Stimulated activated naive CD4-positive, alpha-beta T cell (primary cell): ENCODE measurements around the gene TTI1.
A peak's percentile ranks its signal among the peaks of the same experiment; 100 is the strongest.

Experiments
- DNase-seq, 6 experiments: peaks; one replicate each; lab custom pipeline; 2025; lab: John Stamatoyannopoulos, UW

TTI1 gene

DNA sequence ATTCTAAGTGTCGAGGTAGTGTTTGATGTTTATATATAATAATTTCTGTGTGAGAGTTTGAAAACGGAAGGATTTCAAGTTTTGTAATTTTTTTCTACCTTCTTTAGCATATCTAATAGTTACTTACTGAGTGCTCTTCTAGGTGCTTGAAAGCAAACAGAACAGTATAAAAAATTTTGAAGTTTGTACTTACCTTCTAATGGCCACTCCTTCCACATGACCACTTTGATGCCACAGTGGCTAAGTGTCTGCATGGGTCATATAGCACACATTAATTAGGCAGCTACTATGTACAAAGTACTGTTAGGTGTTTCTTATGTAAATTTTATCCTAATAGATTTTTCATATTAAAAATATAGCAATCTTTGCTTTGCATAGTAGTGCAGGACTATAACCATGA is 21.4 kb upstream of the TTI1 start:
- DNase-seq, result no peak

DNA sequence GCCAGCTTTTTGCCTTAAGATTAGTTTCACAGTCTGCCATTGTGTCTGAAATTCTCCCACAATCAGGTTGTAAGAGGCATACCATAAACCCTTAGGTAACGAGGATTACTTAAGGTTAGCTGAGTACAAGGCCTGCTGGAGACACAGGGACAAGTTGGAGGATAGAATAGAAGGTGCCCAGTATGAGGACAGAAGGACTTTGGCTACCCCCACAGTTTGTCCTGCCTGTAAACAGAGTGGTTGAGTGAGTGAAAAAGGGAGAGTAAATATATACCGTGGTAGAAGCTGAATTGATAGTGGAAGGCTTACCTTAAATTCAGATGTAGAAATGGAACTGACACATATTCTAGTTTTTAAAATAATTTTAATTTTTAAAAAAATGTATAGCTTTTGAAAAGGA is 19.6 kb upstream of the TTI1 start:
- DNase-seq, result no peak

DNA sequence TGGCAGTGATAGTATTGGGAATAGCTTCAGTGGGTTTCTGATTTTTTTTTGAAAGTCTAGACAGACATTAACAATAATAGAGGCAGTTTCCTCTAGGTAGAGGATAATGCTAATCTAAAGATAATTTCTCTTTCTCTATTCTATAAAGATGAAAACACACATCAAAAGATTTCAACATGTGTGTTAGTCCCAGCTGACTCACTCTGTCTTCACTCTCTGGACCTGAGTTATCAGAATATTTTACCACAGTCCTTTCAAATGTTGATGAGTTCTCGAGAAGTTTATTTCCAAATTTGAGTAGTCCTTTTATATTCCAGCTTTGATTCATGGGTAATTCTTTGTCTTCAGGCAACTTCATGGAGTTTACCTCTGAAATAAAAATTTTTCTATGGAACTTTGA is 17.4 kb upstream of the TTI1 start:
- no peak for DNase-seq

DNA sequence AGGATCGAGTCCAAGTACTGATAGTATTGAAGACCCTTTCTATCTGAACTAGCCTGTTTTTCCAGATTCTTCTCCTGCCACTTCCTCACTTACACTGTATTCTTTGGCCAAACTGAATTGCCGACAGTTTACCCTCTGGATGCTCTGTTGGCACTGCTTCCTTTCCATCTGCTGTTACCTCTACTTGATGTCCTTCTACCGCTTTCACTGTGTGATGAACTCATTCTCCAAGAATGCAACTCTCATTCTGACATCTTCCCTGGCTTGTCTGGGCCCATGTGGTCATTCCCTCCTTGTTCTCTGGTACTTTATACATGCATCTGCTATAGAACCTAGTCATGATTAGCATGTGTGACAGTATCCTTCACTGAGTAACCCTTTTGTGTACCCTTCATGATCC is 16.5 kb upstream of the TTI1 start:
- no peak for DNase-seq

DNA sequence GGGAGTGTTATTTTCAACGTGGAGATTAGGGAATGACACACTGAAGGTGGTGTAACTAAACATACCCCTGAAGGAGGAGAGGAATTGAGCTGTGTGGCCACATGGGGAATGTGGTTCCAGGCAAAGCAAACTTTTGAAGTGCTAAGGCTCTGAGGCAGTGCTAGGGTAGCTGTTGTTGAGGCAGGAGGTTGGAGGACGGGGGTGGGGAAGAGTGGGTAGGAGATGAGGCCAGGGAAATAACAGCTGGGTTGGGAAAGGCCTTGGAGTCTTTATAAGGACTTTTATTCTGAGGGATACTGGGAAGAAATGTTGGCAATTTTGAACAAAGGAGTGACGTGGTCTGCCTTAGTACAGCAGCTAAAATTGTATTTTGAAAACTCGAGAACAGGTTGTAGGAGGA is 13.3 kb upstream of the TTI1 start:
- no peak for DNase-seq

DNA sequence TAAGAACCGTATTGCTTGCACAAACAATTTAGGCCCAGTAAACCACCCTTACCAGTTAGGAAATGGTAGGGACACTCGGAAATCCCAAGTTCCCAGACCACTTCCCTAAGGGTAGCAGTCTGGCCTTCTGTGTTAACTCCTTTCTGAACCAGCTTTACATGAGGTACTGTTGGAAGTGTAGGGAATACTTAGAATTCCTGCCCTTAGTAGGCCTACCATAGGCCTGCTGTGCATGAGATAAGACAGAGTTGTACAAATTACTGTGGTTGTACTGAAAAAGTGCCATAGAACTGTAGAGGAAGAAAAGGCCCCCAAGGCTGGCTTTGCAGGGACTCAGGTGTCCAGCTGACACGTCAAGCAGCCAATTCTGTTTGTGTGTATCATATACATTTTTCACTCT is 11.4 kb upstream of the TTI1 start:
- no peak for DNase-seq

DNA sequence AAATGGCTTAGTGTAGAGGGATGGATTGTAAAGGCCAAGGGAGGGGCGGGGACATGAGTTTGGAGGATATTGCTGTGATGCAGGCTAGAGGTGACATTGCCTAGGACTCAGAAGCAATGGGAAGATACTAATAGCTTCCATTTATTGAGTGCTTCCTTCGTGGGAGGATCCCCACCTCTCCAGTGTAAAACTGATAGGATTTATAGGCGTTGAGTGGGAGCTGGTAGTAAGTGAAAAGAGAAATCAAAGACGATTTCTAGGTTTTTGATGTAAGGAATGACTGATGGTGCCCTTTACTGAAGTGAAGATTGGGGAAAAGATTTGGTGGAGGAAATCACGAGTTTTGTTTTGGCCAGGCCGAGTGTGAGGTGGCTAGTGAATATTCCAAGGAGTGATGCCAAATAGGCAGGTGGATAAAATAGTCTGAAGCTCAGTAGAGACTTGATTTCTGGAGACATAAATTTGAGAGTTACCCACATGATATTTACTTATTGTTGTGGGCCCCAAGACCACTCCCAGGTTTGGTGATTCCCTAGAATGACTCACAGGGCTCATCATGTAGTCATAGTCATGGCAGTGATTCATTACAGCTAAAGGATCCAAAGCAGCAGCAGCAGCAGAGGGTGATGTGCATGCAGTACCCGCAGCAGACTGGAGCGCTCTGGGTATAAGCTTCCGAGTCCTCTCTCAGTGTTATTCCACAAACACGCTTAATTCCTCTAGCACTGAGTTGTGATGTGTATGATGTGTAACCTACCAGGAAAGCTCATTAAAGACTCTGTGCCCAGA is 10.4 kb upstream of the TTI1 start:
- DNase-seq, result no peak

DNA sequence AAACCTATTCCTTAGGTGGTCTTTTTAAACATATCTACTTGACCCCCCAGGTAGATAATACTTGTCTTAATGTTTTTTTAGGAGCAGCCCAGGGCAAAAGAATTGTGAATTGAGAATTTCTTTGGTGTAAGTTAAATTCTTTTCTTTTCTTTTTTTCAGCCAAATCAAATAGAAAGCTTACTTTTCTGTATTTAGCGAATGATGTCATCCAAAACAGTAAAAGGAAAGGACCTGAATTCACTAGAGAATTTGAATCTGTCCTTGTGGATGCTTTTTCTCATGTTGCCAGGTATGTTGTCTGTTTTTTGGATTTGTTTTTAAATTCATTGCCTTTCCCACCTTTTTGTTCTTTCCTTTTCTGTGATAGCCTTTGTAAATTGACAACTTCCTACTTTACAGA is 7.0 kb upstream of the TTI1 start:
- no peak for DNase-seq

DNA sequence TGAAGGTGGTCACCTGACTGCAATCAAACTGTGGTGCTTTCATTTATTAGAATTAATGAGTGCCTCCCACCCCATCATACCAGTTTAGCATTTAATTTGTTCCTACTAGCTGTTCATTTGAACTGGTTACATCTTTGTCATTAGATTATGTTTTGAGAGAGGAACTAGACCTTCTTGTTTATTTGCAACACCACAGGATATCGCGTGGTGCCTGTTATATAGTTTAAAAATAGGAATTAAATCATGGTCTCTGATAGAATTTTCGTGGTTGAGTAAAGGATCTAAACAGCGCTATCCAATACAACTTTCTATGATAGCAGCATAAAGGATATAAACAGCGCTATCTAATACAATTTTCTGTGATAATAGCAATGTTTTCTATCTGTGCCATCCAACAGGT is 3.1 kb upstream of the TTI1 start:
- no peak for DNase-seq

DNA sequence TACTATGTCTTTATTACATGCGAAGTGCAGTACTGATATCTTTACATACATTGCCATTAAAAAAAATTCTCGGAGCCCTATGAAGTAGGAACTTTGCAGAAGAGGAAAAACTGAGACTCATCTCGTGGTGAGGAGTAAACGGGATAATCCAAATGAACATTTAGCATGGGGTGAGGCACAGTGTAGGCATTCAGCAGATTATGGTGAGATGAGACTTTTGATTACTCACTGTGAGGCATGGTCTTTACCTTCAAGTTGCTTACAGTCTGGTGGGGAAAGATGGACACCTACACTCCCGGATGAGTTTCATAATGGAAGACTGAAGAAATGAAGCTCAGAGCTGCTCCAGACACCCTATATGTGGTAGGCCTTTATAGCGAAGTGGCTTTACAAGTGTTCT is 1.7 kb upstream of the TTI1 start:
- DNase-seq, result no peak

DNA sequence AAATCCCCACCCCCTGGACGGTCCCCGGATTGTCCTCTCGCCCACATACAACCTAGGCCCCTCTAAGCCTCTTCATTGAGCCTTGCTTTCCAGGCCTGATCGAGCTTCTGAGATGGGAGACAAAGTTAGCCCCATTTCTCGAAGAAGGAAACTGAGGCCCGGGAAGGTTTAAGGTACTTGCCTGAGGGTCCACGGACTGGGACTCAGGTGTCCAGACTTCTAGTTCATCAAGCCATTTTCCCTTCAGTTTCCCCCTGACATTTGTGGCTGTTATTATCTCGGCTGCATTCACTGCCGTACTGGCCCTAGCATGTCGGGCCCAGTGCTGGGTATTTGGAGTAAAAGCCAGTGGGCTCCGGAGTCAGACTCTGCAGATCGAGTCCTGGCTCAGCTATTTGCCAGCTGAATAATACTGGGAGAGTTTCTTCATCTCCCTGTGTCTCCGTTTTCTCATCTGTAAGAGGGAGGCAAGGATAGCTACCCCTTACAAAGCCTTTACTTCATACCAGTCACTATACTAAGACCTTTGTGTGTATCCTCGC is 923 bp upstream of the TTI1 start:
- peak in 1 of 6 experiments; percentile 23 for DNase-seq

DNA sequence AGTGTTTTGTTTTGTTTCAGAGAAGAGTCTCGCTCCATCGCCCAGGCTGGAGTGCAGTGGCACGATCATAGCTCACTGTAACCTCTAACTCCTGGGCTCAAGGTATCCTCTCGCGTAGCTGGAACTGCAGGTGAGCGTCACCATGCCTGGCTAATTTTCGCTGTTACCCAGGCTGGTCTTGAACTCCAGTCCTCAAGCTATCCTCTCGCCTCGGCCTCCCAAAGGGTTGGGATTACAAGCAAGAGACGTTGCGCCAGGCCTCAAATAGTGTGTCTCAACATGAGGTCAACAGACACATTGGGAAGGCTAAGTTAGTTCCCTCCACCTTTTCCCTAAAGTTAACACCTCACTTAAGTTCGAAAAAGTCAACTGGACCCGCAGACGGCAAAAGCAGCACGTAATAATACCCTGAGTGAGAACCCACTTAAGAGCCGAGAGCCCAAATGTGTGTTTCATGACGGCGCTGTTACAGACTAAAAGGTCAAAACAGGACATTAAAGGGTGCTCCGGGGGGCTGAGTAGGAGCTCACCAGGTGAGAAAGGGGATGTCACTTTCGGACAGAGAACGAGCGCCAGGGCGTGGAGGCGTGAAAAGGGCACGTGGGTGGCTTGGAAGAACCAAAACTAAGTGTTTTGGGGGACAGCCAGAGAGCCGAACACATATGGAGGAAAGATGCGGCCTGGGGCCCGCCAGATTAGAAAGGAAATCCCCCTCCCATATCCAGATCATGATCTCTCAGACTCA is 499 bp downstream of the TTI1 start:
- DNase-seq, result peak in 2 of 6 experiments; percentile 39 to 53

DNA sequence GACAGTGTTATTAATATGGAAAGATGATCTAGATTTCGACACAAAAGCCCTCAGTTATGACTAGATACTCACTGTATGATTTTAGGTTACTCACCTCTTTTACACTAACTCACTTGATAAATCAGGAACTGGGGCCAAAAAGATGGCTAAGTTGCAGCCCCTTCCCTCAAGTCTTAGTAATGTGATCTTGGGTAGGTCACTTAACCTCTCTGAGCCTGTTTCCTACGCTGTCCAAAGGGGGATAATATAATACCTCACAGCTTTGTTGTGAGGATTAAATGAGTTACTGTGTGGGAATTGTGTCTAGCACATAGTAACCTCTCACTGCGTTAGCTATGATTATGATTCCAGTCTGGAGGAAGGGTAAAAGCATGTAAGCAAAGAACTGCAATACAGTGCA is 1.3 kb downstream of the TTI1 start:
- DNase-seq, result no peak

DNA sequence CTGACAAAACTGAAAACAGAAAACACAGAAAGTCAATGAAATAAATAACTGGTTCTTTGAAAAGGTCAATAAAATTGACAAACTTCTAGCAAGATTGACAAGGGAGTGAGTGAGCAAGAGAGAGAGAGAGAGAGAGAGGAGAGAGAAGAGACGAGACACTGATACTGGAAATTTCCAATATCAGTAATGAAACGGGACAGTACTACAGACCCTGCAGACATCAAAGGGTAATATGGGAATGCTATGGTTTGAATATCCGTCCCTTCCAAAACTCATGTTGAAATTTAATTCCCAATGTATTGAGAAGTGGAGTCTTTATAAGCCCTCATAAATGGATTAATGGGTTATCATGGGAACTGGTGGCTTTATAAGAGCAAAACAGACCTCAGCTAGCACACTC is 3.8 kb downstream of the TTI1 start:
- no peak for DNase-seq

DNA sequence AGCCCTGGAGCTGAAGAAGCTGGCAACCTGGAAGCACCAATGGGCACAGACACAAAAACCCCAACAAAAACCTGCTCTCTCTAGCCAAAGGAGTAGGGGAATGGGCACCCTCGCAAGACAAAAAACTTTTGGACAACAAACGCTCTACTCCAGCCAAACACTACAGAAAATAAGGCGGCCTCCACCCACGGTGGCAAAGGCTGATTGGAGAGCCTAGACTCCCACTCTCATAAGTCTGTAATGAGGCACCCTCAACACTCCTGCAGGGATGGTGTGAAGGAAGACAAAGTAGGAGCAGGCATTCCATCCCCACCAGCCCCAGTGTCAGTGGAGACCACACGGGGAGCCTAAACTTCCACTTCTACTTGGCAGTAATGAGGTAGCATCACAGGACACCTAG is 8.8 kb downstream of the TTI1 start:
- no peak for DNase-seq

DNA sequence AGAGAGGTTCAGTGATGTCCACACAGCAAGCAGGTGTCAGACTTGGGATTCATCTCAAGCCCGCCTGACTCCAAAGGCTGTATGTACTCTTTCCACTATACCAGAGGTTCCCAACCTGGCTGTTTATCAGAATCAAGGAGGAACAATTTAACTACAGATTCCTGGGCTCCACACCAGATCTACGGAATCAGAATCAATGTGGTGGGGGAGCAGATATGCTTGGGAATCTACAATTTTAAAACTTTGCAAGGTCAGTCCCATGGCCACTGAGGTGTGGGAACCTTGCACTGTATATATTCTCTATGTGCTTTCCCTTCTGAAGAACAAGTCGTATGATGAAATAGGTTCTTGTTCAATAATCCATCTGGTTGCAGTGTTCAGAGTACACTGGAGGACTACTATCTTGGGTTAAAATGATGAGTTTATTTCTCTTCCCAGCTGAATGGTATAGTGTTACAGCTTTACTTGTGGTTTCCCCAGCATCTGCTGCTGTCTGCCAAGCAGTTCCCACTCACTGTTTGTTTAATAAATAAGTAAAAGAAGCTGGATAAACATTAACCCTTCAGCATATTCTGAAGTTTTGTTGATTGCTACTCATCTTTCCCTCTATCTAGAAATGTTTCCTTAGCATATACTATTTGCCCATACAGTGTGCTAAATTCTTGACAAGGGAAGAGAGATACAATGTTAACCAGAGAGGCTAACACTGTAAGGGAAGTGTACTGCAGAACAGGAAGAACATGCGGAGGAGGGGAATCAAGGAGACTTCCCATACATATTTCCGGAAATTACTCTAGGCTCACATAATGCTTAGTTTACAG is 9.9 kb downstream of the TTI1 start:
- DNase-seq, result no peak

DNA sequence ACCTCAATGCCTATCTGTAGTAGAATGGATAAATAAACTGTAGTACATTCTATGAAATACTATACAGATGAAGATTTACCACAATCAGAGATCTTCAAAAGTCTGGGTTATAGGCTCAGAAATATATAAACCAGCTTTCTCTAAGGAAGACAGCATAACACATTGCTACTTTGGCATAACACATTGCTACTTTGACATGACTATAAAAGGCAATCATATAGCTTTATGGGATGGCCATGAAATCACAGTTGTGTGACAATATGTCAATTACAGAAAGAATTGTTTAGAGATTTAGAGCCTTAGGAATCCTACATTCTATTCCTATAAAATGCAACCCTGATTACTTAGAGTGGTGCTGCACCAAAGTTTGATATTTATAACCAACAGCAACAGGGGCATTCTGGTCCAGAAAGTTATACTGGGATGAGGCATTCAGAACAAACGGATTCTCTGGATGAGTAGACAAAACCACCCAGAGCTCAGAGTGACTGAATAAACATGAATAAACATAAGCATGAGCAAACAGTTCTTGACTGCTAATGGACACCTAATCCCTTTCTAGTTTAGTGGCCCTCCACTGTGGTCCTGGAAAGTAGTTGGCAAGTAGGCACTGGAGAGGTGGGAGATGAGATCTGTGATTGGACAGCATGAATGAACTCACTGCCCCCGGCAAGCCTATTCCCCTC is 12.0 kb downstream of the TTI1 start:
- no peak for DNase-seq

DNA sequence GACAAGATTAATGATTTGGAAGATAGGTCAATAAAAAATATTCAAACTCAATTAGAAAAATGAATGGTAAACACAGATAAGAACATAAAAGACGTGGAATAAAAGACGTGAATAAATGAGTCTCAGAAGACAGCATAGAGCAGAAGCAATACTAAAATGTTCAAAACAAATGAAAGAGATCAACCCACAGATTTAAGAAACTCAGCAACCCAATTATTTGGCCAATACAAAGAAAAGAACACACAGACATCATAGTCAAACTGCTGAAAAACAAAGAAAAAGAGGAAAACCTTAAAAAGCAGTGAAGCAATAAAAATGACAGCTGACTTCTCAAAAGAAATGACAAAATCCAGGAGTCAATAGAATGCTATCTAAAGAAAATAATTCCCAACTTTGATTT is 14.9 kb downstream of the TTI1 start:
- no peak for DNase-seq

DNA sequence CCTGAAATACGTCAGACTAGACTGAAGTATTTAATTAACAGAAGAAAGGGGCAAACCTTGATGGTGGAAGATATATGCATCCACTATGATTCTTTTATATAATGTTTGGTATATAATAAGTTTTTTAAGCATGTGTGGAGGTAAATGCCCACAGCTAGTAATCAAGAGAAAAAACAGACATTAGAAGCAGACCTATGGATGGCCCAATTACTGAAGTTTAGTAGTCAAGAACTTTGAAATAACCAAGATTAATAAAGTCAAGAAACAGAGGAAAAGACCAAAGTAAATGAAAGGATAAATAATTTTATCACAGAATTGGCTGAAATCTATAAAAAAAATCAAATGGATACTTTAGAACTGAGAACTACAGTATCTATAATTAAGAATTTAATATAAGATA is 15.3 kb downstream of the TTI1 start:
- no peak for DNase-seq

DNA sequence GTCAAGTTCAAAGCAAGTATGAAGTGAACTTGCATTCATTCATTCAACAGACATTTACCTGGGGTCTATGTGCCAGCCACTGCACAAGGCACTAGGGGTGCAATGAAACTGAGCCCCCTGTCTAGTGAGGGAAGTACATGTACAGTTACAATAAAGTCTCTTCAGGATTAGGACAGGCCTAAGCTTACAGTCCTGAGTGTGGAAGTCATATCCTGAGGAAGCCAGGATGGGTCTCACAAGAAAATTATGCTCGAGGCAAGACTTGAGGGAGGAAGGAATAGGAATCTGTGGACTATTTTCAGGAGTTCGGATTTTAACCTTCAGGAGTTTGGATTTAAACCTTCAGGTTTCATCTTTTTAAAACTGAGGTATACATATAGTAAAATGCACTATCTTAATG is 19.4 kb downstream of the TTI1 start:
- no peak for DNase-seq

DNA sequence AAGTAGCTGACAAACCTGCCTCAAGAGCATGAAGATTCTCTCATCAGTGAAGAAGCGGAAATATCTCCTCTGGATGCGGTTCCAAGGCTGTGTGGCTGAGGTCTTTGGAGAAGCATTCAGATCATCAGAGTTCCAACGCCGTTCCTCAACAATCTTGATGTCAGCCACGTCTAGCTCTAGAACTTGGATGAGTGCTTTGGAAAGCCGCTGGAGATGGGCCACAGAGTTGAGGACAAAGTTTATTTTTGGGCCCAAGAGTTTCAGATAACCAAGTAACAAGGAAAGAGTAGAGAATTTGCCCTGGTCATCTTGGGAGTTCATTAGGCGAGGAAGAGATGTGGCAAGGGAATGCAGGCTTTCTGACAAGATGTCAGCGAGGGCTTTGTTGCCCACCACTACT is 20.9 kb downstream of the TTI1 start:
- no peak for DNase-seq

DNA sequence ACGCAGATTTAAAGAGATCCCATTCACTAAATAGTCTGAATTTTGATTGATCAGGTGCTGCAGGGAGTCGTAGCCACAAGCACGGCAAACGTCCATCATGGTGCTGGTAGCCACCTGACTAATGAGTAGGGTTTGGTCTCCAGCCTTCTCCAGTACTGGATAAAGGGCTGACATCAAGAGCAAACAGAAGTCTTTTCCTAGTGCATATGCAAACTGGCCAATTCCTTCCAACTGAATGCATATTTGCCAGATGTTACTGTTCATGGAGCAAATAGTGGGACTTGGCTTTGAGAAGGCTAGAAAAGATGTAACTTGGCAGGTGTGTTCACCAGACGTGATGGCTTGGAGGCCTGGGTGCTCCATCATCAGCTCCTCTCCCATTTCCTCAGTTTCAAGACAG is 21.6 kb downstream of the TTI1 start:
- no peak for DNase-seq
